Measurements from ENCODE around the gene CCDC167. TPM values are rescaled to one million over a fixed set of nuclear protein-coding genes. Genes with fewer than 3 reads are reported as not detected.

The CCDC167 gene
- total RNA-seq, 2 experiments from 2014 or later: 81.4 to 138 TPM

DNA sequence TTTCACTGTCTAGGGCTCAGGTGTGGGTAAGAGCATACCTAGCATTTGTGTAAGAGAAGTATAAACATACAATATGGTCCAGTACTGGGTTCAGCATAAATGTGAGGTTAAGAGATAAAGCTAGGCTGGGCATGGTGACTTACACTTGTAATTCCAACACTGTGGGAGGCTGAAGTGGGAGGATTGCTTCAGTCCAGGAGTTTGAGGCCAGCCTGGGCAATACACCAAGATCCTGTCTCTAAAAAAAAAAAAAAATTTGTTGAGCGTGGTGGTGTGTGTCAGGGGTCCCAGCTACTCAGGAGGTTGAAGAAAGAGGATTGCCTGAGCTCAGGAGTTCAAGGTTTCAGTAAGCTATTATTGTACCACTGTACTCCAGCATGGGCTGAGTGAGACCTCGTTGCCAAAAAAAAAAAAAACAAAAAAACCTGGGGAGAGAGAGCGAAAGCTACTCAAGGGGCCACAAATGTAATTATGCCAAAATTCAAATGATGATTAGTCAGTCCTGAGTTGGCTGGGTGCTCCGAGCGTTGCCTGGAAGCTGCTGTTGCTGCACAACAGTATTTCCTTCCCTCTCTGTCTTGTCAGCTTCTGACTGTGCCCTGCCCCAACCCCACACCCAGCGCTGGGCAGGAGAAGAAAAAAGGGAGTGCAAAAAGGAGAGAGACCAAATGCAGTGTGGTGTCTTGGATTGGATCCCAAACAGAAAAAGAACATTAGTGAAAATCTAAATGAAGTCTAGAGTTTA lies 42.7 kb downstream of the CCDC167 start:
- Histone ChIP-seq H3K4me1 (ENCODE audit: insufficient read depth, low read length, poor library complexity, severe bottlenecking) (no peaks in the 10 kb centered on the region), H3K4me3 (ENCODE audit: low read depth, low read length, poor library complexity, severe bottlenecking) (no peak overlapping the region), H3K9me3 (ENCODE audit: low read length) (no peaks in the 10 kb centered on the region), H3K4me2 (ENCODE audit: low read length) (no peak overlapping the region), H3K27ac (ENCODE audit: low read depth, low read length, poor library complexity, severe bottlenecking) (no peak overlapping the region), H4K20me1 (ENCODE audit: insufficient read depth, low read length) (no peaks in the 10 kb centered on the region), H3K9me2 (ENCODE audit: insufficient read depth, low read length) (no peaks in the 10 kb centered on the region), H3K79me2 (ENCODE audit: insufficient read depth, low read depth, low read length) (no peaks in the 10 kb centered on the region), H2AFZ (ENCODE audit: low read length) (no peak overlapping the region), H3K36me3 (ENCODE audit: insufficient read depth, low read length) (peaks cover 89% of the 10 kb centered on the region)
- POLR2A ChIA-PET: interaction anchor here (0.7 to 1.6 kb wide), 3 partner anchors 16 to 94 kb away, joined by 4 to 6 read pairs (median 5); no protein-coding TSS in a partner anchor
- TF ChIP-seq, protein P1, sequence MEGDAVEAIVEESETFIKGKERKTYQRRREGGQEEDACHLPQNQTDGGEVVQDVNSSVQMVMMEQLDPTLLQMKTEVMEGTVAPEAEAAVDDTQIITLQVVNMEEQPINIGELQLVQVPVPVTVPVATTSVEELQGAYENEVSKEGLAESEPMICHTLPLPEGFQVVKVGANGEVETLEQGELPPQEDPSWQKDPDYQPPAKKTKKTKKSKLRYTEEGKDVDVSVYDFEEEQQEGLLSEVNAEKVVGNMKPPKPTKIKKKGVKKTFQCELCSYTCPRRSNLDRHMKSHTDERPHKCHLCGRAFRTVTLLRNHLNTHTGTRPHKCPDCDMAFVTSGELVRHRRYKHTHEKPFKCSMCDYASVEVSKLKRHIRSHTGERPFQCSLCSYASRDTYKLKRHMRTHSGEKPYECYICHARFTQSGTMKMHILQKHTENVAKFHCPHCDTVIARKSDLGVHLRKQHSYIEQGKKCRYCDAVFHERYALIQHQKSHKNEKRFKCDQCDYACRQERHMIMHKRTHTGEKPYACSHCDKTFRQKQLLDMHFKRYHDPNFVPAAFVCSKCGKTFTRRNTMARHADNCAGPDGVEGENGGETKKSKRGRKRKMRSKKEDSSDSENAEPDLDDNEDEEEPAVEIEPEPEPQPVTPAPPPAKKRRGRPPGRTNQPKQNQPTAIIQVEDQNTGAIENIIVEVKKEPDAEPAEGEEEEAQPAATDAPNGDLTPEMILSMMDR (conservative IDR thresholded peaks at IDR 0.05; ENCODE audit: low read length): no peak
- intact Hi-C loops (cut with micrococcal nuclease; ENCODE audit: unreplicated experiment): no loop called here
- CTCF ChIA-PET (ENCODE audit: unreplicated experiment): no interaction called here
- BruUV-seq (replicated peaks): no TSS peak
- DNase-seq (ENCODE audit: low spot score): no peak

DNA sequence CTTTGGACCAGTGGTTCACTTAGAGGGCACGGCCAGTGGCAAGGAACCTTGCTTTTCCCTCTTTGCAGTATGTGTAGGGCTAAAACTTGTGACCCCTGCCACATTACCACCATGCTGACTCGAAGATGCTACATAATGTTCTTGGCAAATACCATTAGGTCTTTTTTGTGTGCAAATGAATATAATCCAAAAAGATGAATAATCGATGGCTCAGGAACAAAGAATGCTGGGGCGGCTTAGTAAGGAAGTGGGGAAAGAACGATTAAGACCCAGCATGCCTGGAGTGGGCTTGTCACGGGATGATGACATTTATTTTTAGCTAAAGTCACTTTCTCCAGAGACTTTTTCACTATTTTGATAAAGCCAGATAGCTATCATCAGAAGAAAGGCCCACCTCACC lies 43.6 kb downstream of the CCDC167 start:
- intact Hi-C loops (cut with micrococcal nuclease; ENCODE audit: unreplicated experiment): no loop called here
- POLR2A ChIA-PET: interaction anchor here (0.5 to 2.4 kb wide), 3 partner anchors 11 to 95 kb away, joined by 3 to 7 read pairs (median 6); no protein-coding TSS in a partner anchor
- Histone ChIP-seq H4K20me1 (ENCODE audit: insufficient read depth, low read length) (no peaks in the 10 kb centered on the region), H3K36me3 (ENCODE audit: insufficient read depth, low read length) (peaks cover 89% of the 10 kb centered on the region), H2AFZ (ENCODE audit: low read length) (no peak overlapping the region), H3K79me2 (ENCODE audit: insufficient read depth, low read depth, low read length) (no peaks in the 10 kb centered on the region), H3K9me2 (ENCODE audit: insufficient read depth, low read length) (no peaks in the 10 kb centered on the region), H3K27ac (ENCODE audit: low read depth, low read length, poor library complexity, severe bottlenecking) (no peak overlapping the region), H3K4me1 (ENCODE audit: insufficient read depth, low read length, poor library complexity, severe bottlenecking) (no peaks in the 10 kb centered on the region), H3K4me2 (ENCODE audit: low read length) (no peak overlapping the region), H3K9me3 (ENCODE audit: low read length) (no peaks in the 10 kb centered on the region), H3K4me3 (ENCODE audit: low read depth, low read length, poor library complexity, severe bottlenecking) (no peak overlapping the region)
- no peak for DNase-seq (ENCODE audit: low spot score)
- CTCF ChIA-PET (ENCODE audit: unreplicated experiment): no interaction called here
- TF ChIP-seq, protein P1 (conservative IDR thresholded peaks at IDR 0.05; ENCODE audit: low read length): no peak
- TF ChIP-seq EZH2phosphoT487 (IDR thresholded peaks at IDR 0.05; ENCODE audit: borderline replicate concordance, low read depth, low read length): no peak
- no TSS peak for BruUV-seq (replicated peaks)

- Histone ChIP-seq H4K20me1 (ENCODE audit: insufficient read depth, low read length) (no peaks in the 10 kb centered on the region), H3K9me3 (ENCODE audit: low read length) (no peaks in the 10 kb centered on the region), H3K4me3 (ENCODE audit: low read depth, low read length, poor library complexity, severe bottlenecking) (no peak overlapping the region), H3K4me2 (ENCODE audit: low read length) (no peak overlapping the region), H3K36me3 (ENCODE audit: insufficient read depth, low read length) (peaks cover 87% of the 10 kb centered on the region), H3K9me2 (ENCODE audit: insufficient read depth, low read length) (no peaks in the 10 kb centered on the region), H3K27ac (ENCODE audit: low read depth, low read length, poor library complexity, severe bottlenecking) (no peak overlapping the region), H2AFZ (ENCODE audit: low read length) (no peak overlapping the region), H3K79me2 (ENCODE audit: insufficient read depth, low read depth, low read length) (no peaks in the 10 kb centered on the region), H3K4me1 (ENCODE audit: insufficient read depth, low read length, poor library complexity, severe bottlenecking) (no peaks in the 10 kb centered on the region)
- ChIA-PET CTCF (ENCODE audit: unreplicated experiment) (no interaction called here), POLR2A (interaction anchor here (1.2 to 2.4 kb wide), 2 partner anchors 13 to 14 kb away, joined by 4 to 7 read pairs; no protein-coding TSS in a partner anchor)
- intact Hi-C loops (cut with micrococcal nuclease; ENCODE audit: unreplicated experiment): no loop called here
- no peak for DNase-seq (ENCODE audit: low spot score)
- TF ChIP-seq, protein P1 (conservative IDR thresholded peaks at IDR 0.05; ENCODE audit: low read length): no peak
- no peak for TF ChIP-seq EZH2phosphoT487 (IDR thresholded peaks at IDR 0.05; ENCODE audit: borderline replicate concordance, low read depth, low read length)
- BruUV-seq (replicated peaks): no TSS peak
Observed at GRCh38 chr6:37454420-37455140, 45.1 kb downstream of the CCDC167 start.

Measured in OCI-LY7 (cell line).